Measurements from ENCODE around the gene DHX34. TPM values are rescaled to one million over a fixed set of nuclear protein-coding genes. Genes with fewer than 3 reads are reported as not detected.

DHX34 gene
- polyA plus RNA-seq, 3 donors: 3.4 to 34.4 (median 3.8) TPM

GRCh38 chr19:47350630-47351029 lies 1.5 kb downstream of the DHX34 start:
- H3K36me3 ChIP-seq (replicated peaks in 1 of 2; ENCODE audit: control insufficient read depth in 1 of 2, insufficient read depth in 2 of 2, low read length in 2 of 2): peaks cover 26 to 38% of the 10 kb centered on the region in 2 donors
- H3K4me2 ChIP-seq (replicated peaks; ENCODE audit: extremely low read depth, low read length, poor library complexity, severe bottlenecking): peak overlapping the region; percentile 24
- H3K27me3 Mint-ChIP-seq (ENCODE audit: low read depth in 3 of 3): peaks cover 0 to 3% (median 0%) of the 10 kb centered on the region in 3 donors
- H4K20me1 ChIP-seq (ENCODE audit: insufficient read depth, low read length): no peaks in the 10 kb centered on the region
- no peak overlapping the region for H3K9ac ChIP-seq (ENCODE audit: insufficient read depth, low read length, poor library complexity, severe bottlenecking)
- TF ChIP-seq, protein P1, sequence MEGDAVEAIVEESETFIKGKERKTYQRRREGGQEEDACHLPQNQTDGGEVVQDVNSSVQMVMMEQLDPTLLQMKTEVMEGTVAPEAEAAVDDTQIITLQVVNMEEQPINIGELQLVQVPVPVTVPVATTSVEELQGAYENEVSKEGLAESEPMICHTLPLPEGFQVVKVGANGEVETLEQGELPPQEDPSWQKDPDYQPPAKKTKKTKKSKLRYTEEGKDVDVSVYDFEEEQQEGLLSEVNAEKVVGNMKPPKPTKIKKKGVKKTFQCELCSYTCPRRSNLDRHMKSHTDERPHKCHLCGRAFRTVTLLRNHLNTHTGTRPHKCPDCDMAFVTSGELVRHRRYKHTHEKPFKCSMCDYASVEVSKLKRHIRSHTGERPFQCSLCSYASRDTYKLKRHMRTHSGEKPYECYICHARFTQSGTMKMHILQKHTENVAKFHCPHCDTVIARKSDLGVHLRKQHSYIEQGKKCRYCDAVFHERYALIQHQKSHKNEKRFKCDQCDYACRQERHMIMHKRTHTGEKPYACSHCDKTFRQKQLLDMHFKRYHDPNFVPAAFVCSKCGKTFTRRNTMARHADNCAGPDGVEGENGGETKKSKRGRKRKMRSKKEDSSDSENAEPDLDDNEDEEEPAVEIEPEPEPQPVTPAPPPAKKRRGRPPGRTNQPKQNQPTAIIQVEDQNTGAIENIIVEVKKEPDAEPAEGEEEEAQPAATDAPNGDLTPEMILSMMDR (IDR thresholded peaks at IDR 0.05): no peak
- H3K4me1 ChIP-seq (ENCODE audit: control insufficient read depth in 1 of 2, insufficient read depth in 2 of 2, low read length in 2 of 2): peaks cover 40 to 54% of the 10 kb centered on the region in 2 donors
- H2AFZ ChIP-seq (ENCODE audit: insufficient read depth, low read depth, low read length, poor library complexity, severe bottlenecking): no peak overlapping the region
- 93% methylated on average over 6 of the region's 6 CpGs for WGBS (ENCODE audit: insufficient coverage)
- H3K4me3 Mint-ChIP-seq: peak overlapping the region; percentile 61 to 97
- peaks cover 47% of the 10 kb centered on the region for H3K4me1 Mint-ChIP-seq
- peaks cover 46 to 55% of the 10 kb centered on the region in 2 donors for H3K36me3 Mint-ChIP-seq
- H3K27me3 ChIP-seq (ENCODE audit: control insufficient read depth in 2 of 2, insufficient read depth in 2 of 2, low read length in 2 of 2): no peaks in the 10 kb centered on the region
- peaks cover 52% of the 10 kb centered on the region for H3K79me2 ChIP-seq (ENCODE audit: insufficient read depth, low read length)
- peaks cover 8% of the 10 kb centered on the region in 2 donors for H3K9me3 ChIP-seq (replicated peaks in 1 of 2; ENCODE audit: control insufficient read depth in 1 of 2, insufficient read depth in 1 of 2, low read length in 2 of 2)
- H3K4me3 ChIP-seq (replicated peaks in 1 of 3; ENCODE audit: low read depth in 2 of 3, low read length in 3 of 3): peak overlapping the region in 1 of 3 experiments; percentile 30
- peak overlapping the region; percentile 78 to 100 (median 91) for H3K27ac Mint-ChIP-seq
- peak in 2 of 3 donors; percentile 55 to 58 for DNase-seq
- intact Hi-C loops (cut with micrococcal nuclease): loop anchor here in 1 of 2 donors (5.0 kb wide), 1 partner anchor 42 kb away; no protein-coding TSS in a partner anchor
- H3K9me3 Mint-ChIP-seq: peaks cover 4 to 10% (median 7%) of the 10 kb centered on the region in 7 donors
- H3K27ac ChIP-seq (ENCODE audit: low read depth in 1 of 2, low read length in 2 of 2): peak overlapping the region in 1 of 2 donors; percentile 55

DNA sequence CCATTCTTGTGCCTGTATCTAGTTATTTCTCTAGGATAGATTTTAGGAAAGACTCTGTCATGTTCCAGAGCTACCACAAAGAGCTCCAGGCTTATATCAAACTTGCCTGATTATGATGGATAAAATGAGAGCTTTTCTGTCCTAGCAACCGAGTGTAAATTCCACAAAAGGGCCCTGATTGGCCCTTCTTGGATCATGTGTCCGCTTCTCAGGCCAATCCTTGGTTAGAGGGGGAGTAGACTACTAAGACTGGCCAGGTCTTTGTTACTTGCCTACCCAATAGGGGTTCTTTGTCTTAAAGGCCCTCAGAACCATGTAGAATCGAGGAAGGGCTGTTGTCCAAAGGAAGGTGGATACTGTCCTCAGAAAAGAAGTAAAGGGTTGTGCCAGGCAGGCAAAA lies 2.4 kb downstream of the DHX34 start:
- no peak overlapping the region for H2AFZ ChIP-seq (ENCODE audit: insufficient read depth, low read depth, low read length, poor library complexity, severe bottlenecking)
- Mint-ChIP-seq H3K9me3 (peaks cover 4 to 17% (median 10%) of the 10 kb centered on the region in 7 donors), H3K27me3 (ENCODE audit: low read depth in 3 of 3) (peaks cover 0 to 3% (median 0%) of the 10 kb centered on the region in 3 donors), H3K36me3 (peaks cover 55 to 64% of the 10 kb centered on the region in 2 donors), H3K4me3 (peak overlapping the region in 1 of 2 donors; percentile 37), H3K27ac (peak overlapping the region; percentile 61 to 100 (median 90)), H3K4me1 (peaks cover 44% of the 10 kb centered on the region)
- H3K4me3 ChIP-seq (replicated peaks in 1 of 3; ENCODE audit: low read depth in 2 of 3, low read length in 3 of 3): peak overlapping the region in 1 of 3 experiments; percentile 30
- no CpG with 5 or more reads among the region's 3 CpGs for WGBS (ENCODE audit: insufficient coverage)
- H3K4me1 ChIP-seq (ENCODE audit: control insufficient read depth in 1 of 2, insufficient read depth in 2 of 2, low read length in 2 of 2): peaks cover 34 to 48% of the 10 kb centered on the region in 2 donors
- H3K27me3 ChIP-seq (ENCODE audit: control insufficient read depth in 2 of 2, insufficient read depth in 2 of 2, low read length in 2 of 2): no peaks in the 10 kb centered on the region
- peak overlapping the region; percentile 28 for H3K4me2 ChIP-seq (replicated peaks; ENCODE audit: extremely low read depth, low read length, poor library complexity, severe bottlenecking)
- peaks cover 8 to 13% of the 10 kb centered on the region in 2 donors for H3K9me3 ChIP-seq (replicated peaks in 1 of 2; ENCODE audit: control insufficient read depth in 1 of 2, insufficient read depth in 1 of 2, low read length in 2 of 2)
- H3K9ac ChIP-seq (ENCODE audit: insufficient read depth, low read length, poor library complexity, severe bottlenecking): no peak overlapping the region
- H3K27ac ChIP-seq (ENCODE audit: low read depth in 1 of 2, low read length in 2 of 2): peak overlapping the region in 1 of 2 donors; percentile 63
- peaks cover 36 to 47% of the 10 kb centered on the region in 2 donors for H3K36me3 ChIP-seq (replicated peaks in 1 of 2; ENCODE audit: control insufficient read depth in 1 of 2, insufficient read depth in 2 of 2, low read length in 2 of 2)
- DNase-seq: peak; percentile 39 to 55 (median 47)
- intact Hi-C loops (cut with micrococcal nuclease): loop anchor here in 1 of 2 donors (5.0 kb wide), 1 partner anchor 41 kb away; no protein-coding TSS in a partner anchor
- H3K79me2 ChIP-seq (ENCODE audit: insufficient read depth, low read length): peaks cover 52% of the 10 kb centered on the region
- H4K20me1 ChIP-seq (ENCODE audit: insufficient read depth, low read length): no peaks in the 10 kb centered on the region
- TF ChIP-seq, protein P1 (IDR thresholded peaks at IDR 0.05): no peak
